Heart left ventricle (tissue), 16 donors: ENCODE measurements around the gene SLFNL1. TPM values are rescaled to one million over a fixed set of nuclear protein-coding genes. Genes with fewer than 3 reads are reported as not detected.

ENCODE experiments used
- ATAC-seq, 4 donors: fragments of 200-7000 bp; cut with Tn5 transposase; one replicate each; pipeline ENCODE4 v1.9.1; 2020 to 2022; ENCODE audit warnings: moderate library complexity in 4 of 4, mild to moderate bottlenecking in 3 of 4, moderate number of reproducible peaks in 1 of 4
- DNase-seq, 5 donors: peaks; one replicate each; pipeline ENCODE4 v3.0.0-alpha.2; 2020
- H3K27ac ChIP-seq, 12 donors: fragments of 200-600 bp; sonication (generic) in 4 of 12; one replicate each; pipeline versions ENCODE4 v1.5.0 to v1.8.0; 2016 to 2022; ENCODE audit warnings: mild to moderate bottlenecking in 2 of 12
- H3K27me3 ChIP-seq, 9 donors: fragments of 200-600 bp; sonication (generic) in 2 of 9; one replicate each; pipeline versions ENCODE4 v1.5.1 to v1.8.0; 2016 to 2022; ENCODE audit warnings: mild to moderate bottlenecking in 3 of 9
- H3K36me3 ChIP-seq, 9 donors: fragments of 200-600 bp; sonication (generic) in 2 of 9; one replicate each; pipeline versions ENCODE4 v1.5.0 to v1.8.0; 2018 to 2022; ENCODE audit warnings: mild to moderate bottlenecking in 2 of 9
- H3K4me1 ChIP-seq, 12 donors: fragments of 200-600 bp; sonication (generic) in 4 of 12; one replicate each; pipeline versions ENCODE4 v1.5.0 to v1.8.0; 2016 to 2022; ENCODE audit warnings: mild to moderate bottlenecking in 3 of 12
- H3K4me3 ChIP-seq, 12 donors: fragments of 200-600 bp; sonication (generic) in 4 of 12; one replicate each; pipeline versions ENCODE4 v1.5.0 to v1.8.0; 2017 to 2022; ENCODE audit warnings: mild to moderate bottlenecking in 9 of 12, moderate library complexity in 4 of 12
- H3K9me3 ChIP-seq, 12 donors: fragments of 200-600 bp; sonication (generic) in 4 of 12; one replicate each; pipeline versions ENCODE4 v1.5.0 to v1.8.0; 2016 to 2022; ENCODE audit warnings: mild to moderate bottlenecking in 1 of 12
- POLR2A ChIP-seq, 2 donors: fragments of 450-650 bp; IDR thresholded peaks; one replicate each; pipeline ENCODE4 v1.6.1; 2017; ENCODE audit warnings: antibody characterized with exemption in 2 of 2, mild to moderate bottlenecking in 2 of 2, moderate library complexity in 2 of 2
- WGBS, 4 donors: extraction: QIAGEN DNeasy Blood & Tissue Kit in 2 of 4; methylation state at CpG; one replicate each; pipeline versions ENCODE4 v1.1.5 to v1.1.7; 2013 to 2018; 5-methylcytosine and 5-hydroxymethylcytosine counted together
- intact Hi-C, 10 donors: fragments of 100-400 bp; cut with DNase I; formaldehyde crosslinking; loops; one replicate each; pipeline versions ENCODE4 v1.11.1 to v1.14.2; 2022
- polyA plus RNA-seq, 2 donors: library from polyadenylated mRNA; stranded (reverse); fragments of 200-250 nt; gene quantifications; one replicate each; pipeline ENCODE4 v1.2.3, GENCODE V29; 2013
- total RNA-seq, 9 donors: library from RNA; depleted of rRNA in 2 of 9; stranded (reverse); fragments of >200 nt in 2 of 9; fragmentation: NEBNext Ultra II Directional in 3 of 9; extraction: Animal tissue kit (Norgen Biotek cat#: 25700) in 3 of 9; gene quantifications; one replicate each; pipeline versions ENCODE4 v1.1.0 to v1.2.4, GENCODE V29; 2016 to 2023
- TF ChIP-seq, protein P1 (sequence below), 12 donors: fragments of 200-600 bp; sonication (generic) in 4 of 12; IDR thresholded peaks; one replicate each; pipeline versions ENCODE4 v1.5.0 to v1.8.0; 2018 to 2022; ENCODE audit warnings: antibody characterized with exemption in 12 of 12, mild to moderate bottlenecking in 5 of 12
- donor health status: ischemic (EF 13 %, LVEDD 7.1; RV severe dilation, severe dysfunction).
- donor health status: healthy with polysubstance abuse.
- donor health status: DM: no; HTN: yes; CAD: no.
- donor health status: DM: no; HTN: no; CAD: no.
- donor health status: ischemic (EF 25% LVEDD 6.9; RV normal size, moderate dysfunction).
- donor health status: ischemic (EF 25% LVEDD 5.7; RV mildly dilated, moderate dysfunction).
- donor health status: healthy.
- donor health status: DM: yes; HTN: yes; CAD: no.
- donor health status: ischemic (EF 35%, LVEDD 5.7; RV mildly dilated, moderate dysfunction).
- donor health status: nonischemic (EF 11% LVEDD 7.7; RV severe dilation, severe dysfunction).
- donor health status: DM: yes; HTN: yes; CAD: no.
- donor health status: PGD.
- donor health status: ischemic (EF 29% LVEDD 5.4; RV normal size, mild dysfunction).
- donor health status: nonischemic (EF 23%, LVEDD 6.1; RV moderate dilation, normal function).

SLFNL1 gene
- total and polyA plus RNA-seq, 11 donors, result 0.08 to 0.25 (median 0.12) TPM; not detected in 2

DNA sequence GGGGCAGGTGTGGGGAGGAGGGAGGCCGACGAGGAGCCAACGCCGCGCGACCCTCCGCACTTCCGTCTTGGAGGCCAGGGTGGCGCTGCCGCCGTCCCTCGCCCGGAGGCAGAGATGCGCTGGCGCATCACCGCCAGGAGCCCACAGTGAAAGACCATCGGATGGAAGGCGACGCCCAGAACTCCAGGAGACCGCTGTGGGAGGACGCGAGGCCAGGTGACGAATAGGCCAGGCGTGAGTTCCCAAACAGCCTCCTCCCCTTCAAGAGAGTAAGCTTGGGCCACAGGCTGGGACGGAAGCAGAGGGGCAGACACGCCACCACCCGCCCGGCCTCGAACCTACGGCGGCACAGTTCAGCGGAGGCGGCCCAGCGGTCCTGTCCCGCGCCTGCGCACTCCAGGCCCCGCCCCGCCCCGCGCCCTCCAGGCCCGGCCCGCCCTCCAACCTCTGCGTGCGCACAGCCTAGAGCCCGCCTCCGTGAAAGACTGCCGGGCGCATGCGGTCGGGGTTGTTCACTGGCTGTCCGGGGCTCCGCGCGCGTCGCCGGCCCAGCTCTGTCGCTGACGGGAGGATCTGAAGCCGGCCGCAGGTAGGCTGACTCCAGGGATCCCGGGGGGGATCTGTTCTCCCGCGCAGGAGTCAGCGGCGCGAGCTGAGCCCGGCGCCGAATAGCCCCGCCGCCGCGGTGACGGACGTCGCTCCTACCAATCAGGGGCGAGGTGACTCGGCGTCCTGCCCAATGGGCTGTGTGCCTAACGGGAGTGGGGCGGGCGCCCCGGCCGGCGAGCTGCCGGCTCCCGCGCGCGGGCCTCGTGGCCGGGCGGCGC lies 42.1 kb downstream of the SLFNL1 start, which contains the start of gene CTPS1:
Gene CTPS1 (plus strand): TSS at position 456 of the 827 bp plus-strand sequence. CDS start 3,595 bp downstream, outside the sequence.
- DNase-seq (peak; percentile 94 to 98 (median 96)), ATAC-seq (peak; percentile 92 to 97 (median 96))
- H3K4me3 ChIP-seq, result peak within 1 kb of the TSS; percentile 49 to 91 (median 70)
- peak in 1 of 2 donors; percentile 53 for TF ChIP-seq POLR2A (IDR thresholded peaks at IDR 0.05)
- TF ChIP-seq, protein P1, sequence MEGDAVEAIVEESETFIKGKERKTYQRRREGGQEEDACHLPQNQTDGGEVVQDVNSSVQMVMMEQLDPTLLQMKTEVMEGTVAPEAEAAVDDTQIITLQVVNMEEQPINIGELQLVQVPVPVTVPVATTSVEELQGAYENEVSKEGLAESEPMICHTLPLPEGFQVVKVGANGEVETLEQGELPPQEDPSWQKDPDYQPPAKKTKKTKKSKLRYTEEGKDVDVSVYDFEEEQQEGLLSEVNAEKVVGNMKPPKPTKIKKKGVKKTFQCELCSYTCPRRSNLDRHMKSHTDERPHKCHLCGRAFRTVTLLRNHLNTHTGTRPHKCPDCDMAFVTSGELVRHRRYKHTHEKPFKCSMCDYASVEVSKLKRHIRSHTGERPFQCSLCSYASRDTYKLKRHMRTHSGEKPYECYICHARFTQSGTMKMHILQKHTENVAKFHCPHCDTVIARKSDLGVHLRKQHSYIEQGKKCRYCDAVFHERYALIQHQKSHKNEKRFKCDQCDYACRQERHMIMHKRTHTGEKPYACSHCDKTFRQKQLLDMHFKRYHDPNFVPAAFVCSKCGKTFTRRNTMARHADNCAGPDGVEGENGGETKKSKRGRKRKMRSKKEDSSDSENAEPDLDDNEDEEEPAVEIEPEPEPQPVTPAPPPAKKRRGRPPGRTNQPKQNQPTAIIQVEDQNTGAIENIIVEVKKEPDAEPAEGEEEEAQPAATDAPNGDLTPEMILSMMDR (IDR thresholded peaks at IDR 0.05), result peak in 3 of 12 donors; percentile 11 to 28 (median 18)
- WGBS, 4 donors, result 1 to 2% (median 1%) methylated on average over 44 to 96 of the region's 96 CpGs
- H3K27me3 ChIP-seq, result no peaks in the 10 kb centered on the region
- H3K4me1 ChIP-seq, result peaks cover 0 to 31% (median 18%) of the 10 kb centered on the region in 12 donors
- intact Hi-C loops, result no loop called here
- H3K9me3 ChIP-seq, result no peaks in the 10 kb centered on the region
- peak within 1 kb of the TSS; percentile 49 to 98 (median 90) for H3K27ac ChIP-seq
- H3K36me3 ChIP-seq, result peaks cover 0 to 13% (median 6%) of the 10 kb centered on the region in 9 donors

- Histone ChIP-seq H3K36me3 (peaks cover 0 to 7% (median 0%) of the 10 kb centered on the region in 9 donors), H3K4me1 (peaks cover 0 to 31% (median 18%) of the 10 kb centered on the region in 12 donors), H3K27me3 (no peaks in the 10 kb centered on the region), H3K27ac (peak overlapping the region in 11 of 12 donors; percentile 83 to 98 (median 91)), H3K9me3 (no peaks in the 10 kb centered on the region), H3K4me3 (peak overlapping the region in 11 of 12 donors; percentile 49 to 91 (median 71))
- 38 to 54% (median 43%) methylated on average over 11 to 17 of the region's 17 CpGs for WGBS, 4 donors
- TF ChIP-seq POLR2A (IDR thresholded peaks at IDR 0.05), result no peak
- TF ChIP-seq, protein P1 (IDR thresholded peaks at IDR 0.05), result no peak
- no peak for DNase-seq
- intact Hi-C loops, result no loop called here
- no peak for ATAC-seq
These were observed 42.7 kb downstream of the SLFNL1 start for GRCh38 chr1:40978886-40979240.

DNA sequence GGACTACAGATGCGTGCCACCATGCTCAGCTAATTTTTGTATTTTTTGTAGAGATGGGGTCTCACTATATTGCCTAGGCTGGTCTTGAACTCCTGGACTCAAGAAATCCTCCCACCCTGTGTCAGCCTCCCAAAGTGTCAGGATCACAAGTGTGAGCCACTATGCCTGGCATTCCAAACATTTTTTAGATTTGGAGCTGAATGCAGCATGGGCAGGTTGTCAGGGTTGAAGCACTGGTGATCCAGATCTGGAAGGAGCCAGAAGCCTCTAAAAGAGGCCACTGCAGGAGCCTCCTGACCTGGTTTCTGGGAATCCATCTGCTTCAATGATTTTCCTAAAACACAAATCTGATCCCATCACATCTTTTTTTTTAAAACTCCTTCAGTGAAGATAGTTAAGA lies 43.8 kb downstream of the SLFNL1 start:
- no peak for ATAC-seq
- TF ChIP-seq, protein P1 (IDR thresholded peaks at IDR 0.05), result no peak
- TF ChIP-seq POLR2A (IDR thresholded peaks at IDR 0.05), result no peak
- H3K9me3 ChIP-seq, result no peaks in the 10 kb centered on the region
- no peak for DNase-seq
- no peaks in the 10 kb centered on the region for H3K27me3 ChIP-seq
- no peak overlapping the region for H3K27ac ChIP-seq
- intact Hi-C loops, result no loop called here
- WGBS, 4 donors, result 95 to 100% (median 97%) methylated on average over 1 of the region's 1 CpG
- no peaks in the 10 kb centered on the region for H3K36me3 ChIP-seq
- no peak overlapping the region for H3K4me3 ChIP-seq
- peaks cover 0 to 31% (median 18%) of the 10 kb centered on the region in 12 donors for H3K4me1 ChIP-seq

GRCh38 chr1:40976952-40977690 lies 44.4 kb downstream of the SLFNL1 start:
- DNase-seq, result no peak
- Histone ChIP-seq H3K27ac (no peak overlapping the region), H3K4me3 (no peak overlapping the region), H3K4me1 (peaks cover 0 to 27% (median 18%) of the 10 kb centered on the region in 12 donors), H3K36me3 (no peaks in the 10 kb centered on the region), H3K27me3 (no peaks in the 10 kb centered on the region), H3K9me3 (no peaks in the 10 kb centered on the region)
- no peak for TF ChIP-seq POLR2A (IDR thresholded peaks at IDR 0.05)
- TF ChIP-seq, protein P1 (IDR thresholded peaks at IDR 0.05), result no peak
- ATAC-seq, result no peak
- 75 to 80% (median 78%) methylated on average over 5 of the region's 5 CpGs for WGBS, 4 donors
- intact Hi-C loops, result no loop called here
